GM21447 (cell line): ENCODE data around the gene TRIO.
"Not testable (repeated sequence)": the region's sequence is repeated elsewhere in the genome, so short reads cannot be mapped to it uniquely, and the experiment has no call there.

ENCODE experiments used
- ATAC-seq: cut with Tn5 transposase; IDR thresholded peaks from one replicate; pipeline ENCODE4 v1.9.1; 2021; ENCODE audit not compliant: unreplicated experiment

Gene TRIO

GRCh38 chr5:14518638-14519037 lies 375.5 kb downstream of the TRIO start:
- ATAC-seq: no peak

- ATAC-seq: no peak
Measured at GRCh38 chr5:14521748-14522147, 378.6 kb downstream of the TRIO start.

GRCh38 chr5:14522721-14523120 lies 379.6 kb downstream of the TRIO start:
- ATAC-seq: no peak

DNA sequence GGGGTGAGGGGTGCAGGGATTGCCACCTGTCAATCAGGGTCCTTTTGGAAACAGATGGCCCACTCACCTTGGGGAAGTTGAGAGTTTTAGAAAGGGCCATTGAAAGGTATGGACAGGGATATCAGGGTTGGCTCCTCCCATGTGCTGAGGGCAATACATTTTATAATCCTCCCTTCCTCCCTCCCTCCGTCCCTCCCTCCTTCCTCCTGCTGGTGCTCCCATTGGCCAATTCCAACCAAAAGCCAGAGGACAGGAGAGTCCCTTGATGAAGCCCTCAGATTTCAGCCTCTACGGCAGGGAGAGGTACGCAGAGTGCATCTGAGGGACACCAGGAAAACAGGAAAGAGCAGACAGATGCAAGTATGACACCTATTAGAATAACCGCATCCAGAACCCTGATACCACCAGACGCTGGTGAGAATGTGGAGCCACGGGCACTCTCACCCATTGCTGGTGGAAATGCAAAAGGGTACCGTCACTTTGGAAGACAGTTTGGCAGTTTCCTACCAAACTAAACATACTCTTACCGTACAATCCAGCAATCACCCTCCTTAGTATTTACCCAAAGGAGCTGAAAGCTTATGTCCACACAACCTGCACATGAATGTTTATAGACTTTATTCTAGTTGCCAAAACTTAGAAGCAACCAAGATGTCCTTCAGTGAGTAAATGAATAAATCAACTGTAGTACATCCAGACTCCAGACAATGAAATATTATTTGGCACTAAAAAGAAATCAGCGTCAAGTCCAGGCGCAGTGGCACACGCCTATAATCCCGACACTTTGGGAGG lies 380.3 kb downstream of the TRIO start:
- ATAC-seq: no peak

DNA sequence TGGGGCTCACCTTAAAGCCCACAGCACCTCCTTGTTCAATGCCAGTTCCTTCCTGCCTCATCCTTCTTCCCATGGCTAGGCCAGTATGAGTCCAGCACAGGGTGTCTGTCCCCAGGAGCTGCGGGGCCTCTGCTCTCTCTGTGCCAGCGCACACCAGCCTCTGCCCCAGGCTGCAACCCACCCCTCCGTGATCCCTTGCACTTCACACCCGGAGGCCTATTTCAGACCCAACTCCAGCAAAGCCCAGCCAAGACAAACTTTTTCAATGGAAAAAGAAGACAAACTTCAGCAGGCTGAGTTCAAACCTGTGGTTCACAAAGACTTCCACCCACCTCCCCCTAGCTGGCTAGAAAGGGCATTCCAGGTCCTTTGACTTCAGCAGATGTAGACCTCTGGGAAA lies 382.3 kb downstream of the TRIO start:
- ATAC-seq: no peak

DNA sequence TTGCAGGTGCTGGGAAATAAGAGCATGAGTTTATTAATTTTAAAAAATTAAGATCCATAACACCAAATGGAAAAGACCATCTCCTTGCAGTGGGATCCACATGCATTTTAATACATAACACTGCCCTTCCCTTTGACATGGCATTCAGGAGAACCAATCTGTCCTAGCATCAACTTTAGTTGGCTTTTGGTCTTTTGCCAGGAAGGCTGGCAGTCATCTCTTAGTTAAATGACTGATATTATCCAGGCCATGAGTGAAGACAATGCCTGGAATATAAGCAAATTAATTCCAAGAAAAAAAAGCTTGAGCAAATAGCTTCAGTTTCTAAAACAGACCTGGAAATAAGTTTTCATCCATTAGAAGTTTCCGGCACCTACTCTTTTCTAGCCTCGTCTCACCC lies 383.4 kb downstream of the TRIO start:
- no peak for ATAC-seq

- ATAC-seq: no peak
Measured at GRCh38 chr5:14528115-14528514, 385.0 kb downstream of the TRIO start.

DNA sequence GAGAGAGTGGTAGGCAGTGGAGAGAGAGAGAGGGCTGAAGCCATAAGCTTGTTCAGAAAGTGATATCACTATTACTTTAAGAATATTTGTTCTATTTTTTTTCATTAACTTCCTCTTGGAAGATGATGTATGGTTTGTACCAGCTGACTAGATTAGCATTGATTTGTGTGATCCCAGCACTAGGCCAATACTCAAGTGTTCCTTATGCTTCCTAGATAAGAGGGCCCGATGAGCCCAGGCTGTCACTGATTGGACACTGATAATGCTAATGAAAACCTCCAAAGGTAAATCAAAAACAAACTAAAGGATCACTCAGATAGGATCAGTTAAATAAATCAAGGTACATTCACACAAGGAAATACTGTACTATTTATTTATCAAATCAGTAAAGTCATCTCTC lies 385.8 kb downstream of the TRIO start:
- no peak for ATAC-seq

DNA sequence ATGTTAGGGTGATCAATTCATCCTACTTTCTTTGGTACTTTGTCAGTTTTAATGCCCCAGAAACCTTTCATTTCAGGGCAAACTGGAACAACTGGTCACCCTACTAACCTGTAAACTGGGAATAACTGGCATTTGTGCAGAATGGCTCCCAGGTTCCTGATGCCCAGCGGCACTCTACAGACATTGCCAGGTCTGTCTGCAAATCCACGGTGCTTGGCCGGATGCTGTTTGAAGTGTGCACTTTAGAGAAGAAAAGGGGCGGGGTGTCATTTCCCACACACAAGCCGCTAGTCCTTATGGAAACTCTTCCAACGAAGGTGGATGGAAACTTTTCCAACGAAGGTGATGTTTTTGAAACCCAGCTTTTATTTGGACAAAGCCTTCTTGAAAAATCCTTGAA lies 388.5 kb downstream of the TRIO start:
- no peak for ATAC-seq

DNA sequence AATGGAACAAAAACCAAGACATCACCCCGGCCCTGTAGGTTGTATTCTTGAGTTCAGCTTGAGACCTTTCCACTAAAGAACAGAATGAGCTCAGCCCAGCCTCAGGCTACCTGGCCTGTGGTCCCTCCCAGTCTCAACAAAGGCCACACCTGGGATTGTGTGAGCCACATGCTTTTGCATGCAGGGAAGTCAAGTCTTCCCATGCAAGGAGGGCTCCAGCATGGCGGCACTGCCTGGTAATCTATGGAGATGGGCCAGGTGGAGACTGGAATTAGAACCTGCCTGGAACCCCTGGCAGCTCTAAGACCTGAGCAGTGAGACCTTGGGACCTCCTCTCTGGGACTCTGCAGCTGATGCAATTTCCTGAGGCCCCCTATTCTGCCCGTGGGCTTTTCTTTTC lies 389.0 kb downstream of the TRIO start:
- no peak for ATAC-seq

DNA sequence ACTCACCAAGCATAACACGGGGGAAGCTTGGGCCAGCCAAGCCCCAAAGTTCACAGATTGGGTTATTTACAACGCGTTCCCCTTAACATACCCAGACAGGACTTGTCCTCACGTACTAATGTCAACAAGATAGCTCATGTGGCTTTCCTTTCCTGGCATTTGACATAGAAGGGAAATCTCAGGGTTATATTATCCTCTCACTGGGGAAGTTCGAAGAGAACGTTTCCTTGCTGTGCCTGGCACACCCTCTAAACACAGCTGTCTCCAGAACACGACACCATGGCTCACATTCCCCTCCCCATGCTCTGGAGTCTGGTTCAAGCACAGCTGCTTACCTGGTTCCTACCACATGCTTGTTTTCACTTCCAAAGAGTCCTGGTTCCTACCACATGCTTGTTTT lies 391.6 kb downstream of the TRIO start:
- no peak for ATAC-seq

DNA sequence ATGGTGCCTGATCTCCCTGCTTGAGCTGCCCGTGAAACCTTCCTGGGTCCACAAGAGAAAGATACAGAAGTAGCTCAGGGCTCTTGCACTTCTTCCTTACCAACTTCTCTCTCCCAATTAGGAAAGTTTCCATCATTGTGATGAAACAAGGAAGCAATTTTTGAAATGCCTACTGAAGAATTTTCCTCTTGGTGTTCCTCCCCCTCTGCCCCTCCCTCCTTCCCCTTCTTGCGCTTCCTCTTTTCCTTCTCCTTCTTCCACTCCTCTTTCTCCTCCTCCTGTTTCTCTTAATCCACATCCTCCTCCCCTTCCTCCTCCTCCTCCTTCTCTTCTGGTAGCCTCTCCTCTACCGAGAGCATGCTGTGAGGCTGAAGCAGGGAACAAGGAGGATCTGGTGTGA lies 402.2 kb downstream of the TRIO start:
- no peak for ATAC-seq

GRCh38 chr5:14545862-14546261 lies 402.7 kb downstream of the TRIO start:
- no peak for ATAC-seq

DNA sequence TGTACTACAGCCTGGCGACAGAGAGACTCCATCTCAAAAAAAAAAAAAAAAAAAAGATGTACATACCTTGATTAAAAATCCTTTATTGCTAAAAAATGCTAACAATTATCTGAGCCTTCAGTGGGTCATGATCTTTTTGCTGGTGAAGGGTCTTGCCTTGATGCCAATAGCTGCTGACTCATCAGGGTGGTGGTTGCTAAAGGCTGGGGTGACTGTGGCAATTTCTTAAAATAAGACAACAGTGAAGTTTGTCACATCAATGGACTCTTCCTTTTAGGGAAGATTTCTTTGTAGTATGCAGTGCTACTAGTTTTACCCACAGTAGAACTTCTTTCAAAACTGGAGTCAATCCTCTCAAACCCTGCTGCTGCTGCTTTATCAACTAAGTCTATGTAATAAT lies 404.5 kb downstream of the TRIO start:
- ATAC-seq: no peak

GRCh38 chr5:14551211-14551610 lies 408.1 kb downstream of the TRIO start:
- ATAC-seq: no peak

DNA sequence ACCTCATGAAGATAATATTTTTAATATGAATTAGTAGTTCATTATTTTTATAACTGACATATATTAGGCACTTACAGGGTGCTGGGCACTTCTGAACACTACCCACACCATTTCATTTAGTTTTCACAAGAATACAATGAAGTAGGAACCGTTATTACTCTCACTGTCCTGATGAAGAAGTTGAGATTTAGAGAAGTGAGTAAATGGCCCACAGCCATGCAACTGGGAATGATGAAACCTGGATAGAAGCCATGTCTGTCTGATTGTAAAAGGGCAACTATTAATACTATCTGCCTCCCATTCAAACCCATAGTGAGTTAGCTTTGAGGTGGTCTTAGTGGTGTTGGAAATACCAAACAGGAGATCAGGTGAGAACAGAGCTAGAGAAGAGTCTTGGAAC lies 408.9 kb downstream of the TRIO start:
- ATAC-seq: no peak

- not testable (repeated sequence) for ATAC-seq
Measured at GRCh38 chr5:14554288-14554687, 411.1 kb downstream of the TRIO start.

GRCh38 chr5:14556015-14556414 lies 412.9 kb downstream of the TRIO start:
- no peak for ATAC-seq

DNA sequence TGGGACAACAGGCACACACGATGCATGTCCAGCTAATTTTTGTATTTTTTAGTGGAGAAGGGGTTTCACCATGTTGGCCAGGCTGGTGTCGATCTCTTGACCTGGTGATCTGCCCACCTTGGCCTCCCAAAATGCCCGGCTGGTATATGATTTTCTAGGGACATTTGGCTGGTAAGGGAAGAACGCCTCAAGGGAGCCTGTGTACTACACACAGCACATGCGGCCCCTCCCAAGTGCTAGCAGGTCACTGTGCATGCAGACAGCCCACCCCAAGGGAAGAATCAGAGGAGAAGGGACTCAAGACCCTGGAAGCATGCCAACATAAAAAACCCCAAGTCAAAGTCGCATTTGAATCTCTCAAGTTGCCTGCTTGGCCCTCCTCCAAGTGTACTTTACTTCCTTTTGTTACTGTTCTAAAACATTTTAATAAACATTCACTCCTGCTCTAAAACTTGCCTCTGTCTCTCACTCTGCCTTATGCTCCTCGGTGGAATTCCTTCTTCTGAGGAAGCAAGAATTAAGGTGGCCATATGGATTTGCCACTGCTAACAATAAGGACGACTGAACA lies 414.1 kb downstream of the TRIO start:
- ATAC-seq: no peak

DNA sequence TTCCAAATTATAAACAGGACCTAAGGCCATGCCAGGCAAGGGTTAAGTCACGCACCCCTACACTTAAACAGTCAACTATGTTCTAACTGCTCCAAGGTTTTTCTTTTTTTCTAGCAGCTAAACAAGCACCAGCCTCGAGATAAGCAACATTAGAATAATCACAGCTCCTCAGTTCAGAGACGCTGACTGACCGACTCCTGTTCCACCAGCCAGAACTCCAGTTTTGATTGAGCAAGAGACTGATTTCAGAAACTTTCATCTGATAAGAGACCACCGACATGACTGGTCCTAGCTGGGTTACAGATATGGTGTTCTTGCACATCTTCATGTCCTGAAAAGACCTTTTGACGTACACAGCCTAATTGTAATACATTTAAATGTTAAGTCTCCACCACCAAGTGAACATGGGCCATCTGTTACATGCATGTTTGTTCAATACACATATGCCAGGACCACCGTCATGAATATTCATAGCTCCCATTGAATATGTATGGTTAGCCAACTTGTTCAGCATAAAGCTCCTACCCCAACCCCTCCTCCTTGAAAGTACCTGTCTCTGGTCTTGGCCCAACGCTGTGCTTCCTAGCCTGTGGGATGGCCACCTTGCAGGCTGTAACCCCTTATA lies 414.8 kb downstream of the TRIO start:
- no peak for ATAC-seq
